NCI-H526 (cell line): ENCODE measurements around the gene HIVEP3.
"Not testable (repeated sequence)": the region's sequence is repeated elsewhere in the genome, so short reads cannot be mapped to it uniquely, and the experiment has no call there.

ENCODE experiments used
- DNase-seq, 2 experiments: peaks; one replicate each; lab custom pipeline; 2025; lab: John Stamatoyannopoulos, UW

Gene HIVEP3

DNA sequence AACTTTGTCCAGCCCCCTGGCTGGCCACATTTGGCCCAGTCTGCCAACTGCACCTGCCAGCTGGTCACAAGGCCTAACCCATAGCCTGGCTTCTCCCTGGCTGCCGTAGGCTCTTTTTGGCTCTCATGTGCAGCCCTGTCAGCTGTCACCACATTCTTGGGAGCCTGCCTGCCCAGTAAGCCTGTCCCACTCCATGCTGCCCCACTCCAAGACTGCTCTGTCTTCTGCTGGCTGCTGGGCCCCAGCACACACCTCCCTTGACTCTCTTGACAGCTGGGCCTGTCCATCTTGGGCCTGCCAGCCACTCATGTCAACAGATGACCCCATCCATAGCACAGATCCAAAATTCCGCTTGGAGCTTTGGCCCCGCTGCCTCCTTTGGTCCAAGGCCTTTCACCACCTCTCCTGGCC is 360.0 kb downstream of the HIVEP3 start:
- no peak for DNase-seq

DNA sequence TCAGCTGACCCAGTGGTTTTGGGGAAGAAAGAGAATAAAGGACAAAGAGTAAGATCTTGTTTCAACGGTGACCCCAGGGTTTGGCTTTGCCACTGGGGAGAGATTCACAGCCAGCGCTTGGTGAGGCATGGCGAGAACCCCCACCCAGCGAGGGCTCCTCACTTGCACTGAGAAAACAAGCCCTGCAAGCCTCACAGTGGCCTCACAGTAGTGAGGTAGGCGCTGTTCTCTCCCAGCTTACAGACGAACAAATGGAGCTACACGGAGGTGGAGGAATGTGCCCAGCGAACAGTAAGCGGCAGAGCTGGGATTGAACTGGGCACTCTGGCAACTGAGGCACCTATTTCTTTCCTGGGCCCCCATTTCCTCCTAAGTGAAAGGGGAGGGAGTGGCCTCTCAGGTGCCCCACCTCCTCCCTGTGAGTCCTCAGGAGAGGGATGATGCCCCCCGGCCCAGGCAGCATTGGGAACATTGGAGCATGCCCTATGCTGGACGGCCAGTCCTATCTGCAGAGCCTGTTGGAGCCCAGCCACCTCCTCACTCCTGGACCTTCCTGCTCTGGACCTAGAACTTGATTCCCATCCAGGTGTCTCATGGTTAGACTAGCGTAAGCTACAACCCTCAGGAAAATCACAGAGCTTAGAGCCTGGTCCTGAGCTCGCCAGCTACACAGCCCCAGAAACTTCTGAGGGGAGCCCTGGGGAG is 360.8 kb downstream of the HIVEP3 start:
- no peak for DNase-seq

DNA sequence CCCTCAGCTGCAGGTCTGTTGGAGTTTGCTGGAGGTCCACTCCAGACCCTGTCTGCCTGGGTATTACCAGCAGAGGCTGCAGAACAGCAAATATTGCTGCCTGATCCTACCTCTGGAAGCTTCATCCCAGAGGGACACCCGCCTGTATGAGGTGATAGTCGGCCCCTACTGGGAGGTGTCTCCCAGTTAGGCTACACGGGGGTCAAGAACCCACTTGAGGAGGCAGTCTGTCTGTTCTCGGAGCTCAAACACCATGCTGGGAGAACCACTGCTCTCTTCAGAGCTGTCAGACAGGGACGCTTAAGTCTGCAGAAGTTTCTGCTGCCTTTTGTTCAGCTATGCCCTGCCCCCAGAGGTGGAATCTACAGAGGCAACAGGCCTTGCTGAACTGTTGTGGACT is 364.0 kb downstream of the HIVEP3 start:
- not testable (repeated sequence) for DNase-seq

DNA sequence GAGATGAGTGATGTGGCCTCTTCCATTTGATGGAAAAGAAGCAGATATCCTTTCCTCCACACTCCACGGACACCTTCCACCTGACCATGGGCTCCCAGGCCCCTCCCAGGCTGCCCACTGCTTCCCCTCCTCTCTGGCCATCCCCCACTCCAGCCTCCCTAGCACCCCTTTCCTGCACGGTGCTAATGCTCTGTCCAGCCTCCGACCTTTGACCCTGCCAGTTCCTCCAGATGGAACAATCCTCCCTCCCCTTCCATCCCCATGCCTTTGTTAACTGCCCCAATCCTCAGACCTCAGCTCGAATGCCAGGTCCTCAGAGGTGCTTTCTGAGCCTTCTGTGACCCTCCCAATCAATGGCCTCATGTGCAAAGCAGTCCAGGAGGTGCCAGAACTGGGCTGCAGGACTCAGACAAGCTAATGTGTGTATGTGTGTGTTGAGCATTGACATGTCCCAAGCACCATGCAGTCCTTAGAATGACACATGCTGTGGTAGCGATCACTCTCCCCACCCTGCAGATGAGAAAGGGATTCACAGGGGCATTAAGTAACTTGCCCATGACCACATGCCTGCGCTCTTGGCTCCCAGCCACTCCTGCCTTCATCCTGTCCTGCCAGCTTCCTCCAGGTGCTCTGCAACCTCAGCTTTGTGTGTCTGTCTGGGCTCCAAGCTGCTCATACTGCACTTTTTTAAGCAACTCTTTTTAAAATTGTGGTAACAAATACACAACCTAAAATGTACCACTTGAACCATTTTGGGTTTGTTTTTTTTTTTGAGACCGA is 370.8 kb downstream of the HIVEP3 start:
- no peak for DNase-seq

DNA sequence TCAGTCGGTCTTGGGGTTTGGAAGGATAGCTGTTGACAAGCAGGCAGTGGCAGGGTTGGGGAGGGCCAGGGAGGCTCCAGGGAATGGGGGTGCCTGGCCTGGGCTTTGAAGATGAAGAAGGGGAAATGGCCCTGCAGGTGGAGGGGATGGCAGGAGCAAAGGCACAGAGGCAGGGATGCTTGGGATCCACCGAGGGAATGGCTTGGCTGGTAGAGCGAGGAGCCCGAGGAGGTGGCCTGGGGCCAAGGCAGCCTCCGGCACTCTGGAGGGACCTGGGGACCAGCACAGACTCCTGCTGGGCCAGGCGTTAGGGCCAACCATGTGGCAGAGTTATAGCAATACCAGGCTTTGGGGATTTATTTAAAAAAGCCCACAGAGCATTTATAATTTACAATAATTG is 371.4 kb downstream of the HIVEP3 start:
- no peak for DNase-seq

DNA sequence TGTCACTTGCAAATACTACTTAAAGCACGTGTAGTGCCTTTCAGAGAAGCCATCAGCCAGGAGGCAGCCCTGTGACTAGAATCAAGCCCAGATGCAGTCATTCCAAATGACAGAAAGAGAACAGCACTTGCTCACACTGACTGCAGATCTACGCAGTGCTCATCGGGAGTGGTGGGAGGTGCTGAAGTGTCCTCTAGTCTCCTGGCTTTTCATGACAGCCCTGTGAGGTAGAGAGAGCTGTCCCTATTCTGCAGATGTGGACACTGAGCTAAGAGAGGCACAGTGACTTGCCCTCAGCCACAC is 371.9 kb downstream of the HIVEP3 start:
- no peak for DNase-seq

DNA sequence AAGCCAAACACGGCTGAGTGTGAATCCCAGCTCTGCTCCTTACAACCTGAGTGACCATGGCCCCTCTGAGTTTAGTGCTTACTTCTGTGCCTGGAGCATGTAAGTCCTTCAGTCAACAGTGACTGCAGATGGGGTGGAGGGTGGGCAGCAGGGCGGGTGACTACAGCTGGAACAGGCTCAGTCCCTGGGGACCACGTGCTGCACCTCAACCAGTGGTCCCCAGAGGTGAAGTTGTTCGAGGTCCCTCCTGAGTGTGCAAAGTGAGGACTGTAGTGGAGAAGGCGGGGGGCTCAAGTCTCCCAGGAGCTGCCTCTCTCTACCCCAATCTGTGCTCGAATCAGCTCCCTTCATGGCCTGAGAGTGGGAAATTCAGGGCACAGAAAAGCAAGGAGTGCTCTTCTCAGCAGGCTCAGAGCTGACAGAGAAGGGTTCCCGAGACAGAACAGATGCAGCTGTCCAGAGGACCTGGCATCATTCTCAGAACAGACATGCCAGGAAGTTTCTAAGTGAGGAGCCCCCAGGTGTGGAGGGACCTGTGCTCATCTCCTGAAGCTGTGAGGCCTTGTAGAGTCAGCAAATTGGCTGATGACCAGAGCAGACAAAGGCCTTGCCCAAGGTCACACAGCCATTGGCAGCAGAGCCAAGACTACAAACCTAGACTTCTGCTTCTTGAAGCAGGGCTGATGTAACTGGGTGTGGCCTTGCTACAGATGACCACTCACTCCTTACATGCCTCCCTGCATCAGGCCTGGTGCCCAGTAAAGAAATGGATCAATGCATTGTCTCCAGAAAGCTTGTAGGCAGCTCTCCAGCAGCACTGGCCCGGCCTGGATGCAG is 372.5 kb downstream of the HIVEP3 start:
- no peak for DNase-seq

DNA sequence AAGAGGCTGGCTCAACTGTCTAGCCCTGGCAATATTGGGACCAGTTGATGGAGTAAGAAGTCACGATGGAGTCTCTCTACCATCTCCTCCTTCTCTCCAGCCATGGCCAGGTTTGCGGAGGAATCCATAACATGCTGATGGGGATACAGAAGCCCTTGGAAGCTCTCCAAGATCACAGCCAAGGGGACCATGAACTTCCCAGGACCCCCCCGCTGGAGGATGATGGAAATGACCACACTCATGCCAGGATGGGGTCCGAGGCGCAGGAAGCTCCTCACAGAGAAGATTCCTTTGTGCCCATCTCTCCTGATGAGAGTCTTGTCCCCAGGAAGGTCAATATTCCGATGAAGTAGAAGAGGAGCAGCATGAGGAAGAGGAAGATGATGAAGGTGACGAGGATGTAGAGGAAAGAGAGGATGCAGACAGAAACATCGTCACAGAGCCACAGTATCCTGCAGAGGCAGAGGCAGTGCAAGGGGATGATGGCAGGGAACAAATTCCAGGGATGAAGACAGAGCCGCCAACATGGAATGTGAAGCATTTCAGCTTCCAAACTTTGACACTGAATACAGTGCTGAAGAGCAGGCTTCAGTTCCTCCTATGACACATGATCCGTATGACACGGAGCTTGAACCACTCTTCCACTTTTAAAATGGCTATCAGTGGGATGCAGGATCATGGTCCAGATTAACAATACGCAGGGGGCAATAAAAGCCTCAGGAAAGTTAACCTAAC is 376.4 kb downstream of the HIVEP3 start:
- no peak for DNase-seq

DNA sequence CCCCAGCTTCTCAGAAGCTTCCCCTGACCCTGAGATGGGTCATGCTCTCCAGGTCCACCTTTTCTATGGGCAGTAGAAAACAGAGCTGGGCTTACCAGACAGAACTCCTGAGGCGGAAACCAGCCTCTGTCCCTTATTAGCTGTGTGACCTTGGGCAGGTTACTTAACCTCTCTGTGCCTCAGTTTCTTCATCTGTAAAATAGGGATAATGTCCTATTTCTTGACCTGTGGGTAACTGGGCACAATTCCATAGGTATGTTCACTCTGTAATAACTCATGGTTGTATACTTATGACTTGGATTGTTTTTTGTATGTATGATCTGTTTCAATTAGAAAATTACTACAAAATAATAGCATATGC is 377.1 kb downstream of the HIVEP3 start:
- DNase-seq: no peak

DNA sequence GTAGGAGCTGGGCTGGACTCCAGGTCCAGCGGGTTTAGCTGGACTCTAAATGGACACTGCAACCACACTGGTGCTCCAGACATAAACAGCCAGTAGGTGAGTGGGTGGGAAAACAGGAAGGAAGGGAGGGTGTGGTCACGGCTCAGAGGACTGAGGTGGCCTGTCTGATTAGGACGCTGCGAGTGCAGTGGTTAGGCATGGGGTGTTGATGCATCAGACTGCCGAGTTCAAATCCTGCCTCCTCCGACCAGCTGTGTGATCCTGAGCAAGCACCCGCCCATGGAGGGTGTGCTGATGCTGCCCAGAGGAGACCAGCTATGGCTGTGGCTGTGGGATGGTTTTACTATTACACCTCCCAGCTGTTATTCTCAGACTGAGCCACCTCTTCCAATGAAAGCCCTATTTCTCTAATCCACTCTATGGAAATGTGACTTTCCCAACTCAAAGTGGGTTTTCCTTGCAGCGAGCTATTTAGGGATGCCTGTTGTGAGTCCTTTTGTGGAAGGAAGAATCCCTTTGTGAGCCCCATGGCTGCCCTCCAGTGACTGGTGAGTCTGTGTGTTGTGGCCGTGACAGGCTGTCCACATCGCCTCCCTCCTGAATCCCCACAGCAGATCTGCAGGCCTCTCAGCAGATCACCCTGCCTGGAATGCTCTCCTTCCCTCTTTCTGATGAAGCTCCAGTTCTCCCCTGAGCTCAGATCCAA is 377.7 kb downstream of the HIVEP3 start:
- DNase-seq: no peak

DNA sequence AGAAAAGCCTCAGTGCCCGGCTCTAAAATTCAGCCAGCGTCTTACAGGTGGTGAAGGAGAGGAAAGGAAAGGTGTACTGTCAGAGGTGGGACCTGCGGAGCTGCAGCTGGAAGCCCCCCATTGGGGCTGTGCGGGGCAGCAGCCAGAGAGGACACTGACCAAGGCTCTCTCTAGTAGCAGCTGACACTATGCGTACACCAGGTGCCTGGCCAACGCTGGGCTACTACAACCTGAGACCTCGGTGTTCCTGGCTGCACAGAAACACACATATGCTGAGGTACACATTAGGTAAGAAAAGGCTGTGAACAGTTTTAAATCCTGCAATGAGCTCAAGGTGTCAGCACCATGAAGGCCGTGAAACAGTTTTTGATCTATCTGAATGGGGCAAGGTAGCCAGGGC is 378.7 kb downstream of the HIVEP3 start:
- DNase-seq: no peak

DNA sequence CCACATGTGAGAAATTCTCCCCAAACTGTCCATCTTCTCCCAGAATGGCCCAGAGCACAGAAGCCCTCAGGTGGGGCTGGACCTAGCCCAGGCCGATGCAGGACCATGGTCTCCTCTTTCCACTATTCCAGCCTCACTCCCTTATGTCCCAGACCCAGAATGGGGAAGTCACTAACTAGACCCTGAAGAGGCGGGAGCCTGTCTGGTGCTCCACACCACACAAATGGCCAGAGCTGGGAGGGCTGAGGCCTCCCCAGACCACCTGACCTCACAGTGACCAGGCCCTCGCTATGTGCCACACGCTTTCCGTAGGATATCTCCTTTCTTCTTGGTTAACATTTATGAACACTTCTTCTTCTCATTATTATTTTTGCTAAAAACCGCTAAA is 379.3 kb downstream of the HIVEP3 start:
- no peak for DNase-seq

DNA sequence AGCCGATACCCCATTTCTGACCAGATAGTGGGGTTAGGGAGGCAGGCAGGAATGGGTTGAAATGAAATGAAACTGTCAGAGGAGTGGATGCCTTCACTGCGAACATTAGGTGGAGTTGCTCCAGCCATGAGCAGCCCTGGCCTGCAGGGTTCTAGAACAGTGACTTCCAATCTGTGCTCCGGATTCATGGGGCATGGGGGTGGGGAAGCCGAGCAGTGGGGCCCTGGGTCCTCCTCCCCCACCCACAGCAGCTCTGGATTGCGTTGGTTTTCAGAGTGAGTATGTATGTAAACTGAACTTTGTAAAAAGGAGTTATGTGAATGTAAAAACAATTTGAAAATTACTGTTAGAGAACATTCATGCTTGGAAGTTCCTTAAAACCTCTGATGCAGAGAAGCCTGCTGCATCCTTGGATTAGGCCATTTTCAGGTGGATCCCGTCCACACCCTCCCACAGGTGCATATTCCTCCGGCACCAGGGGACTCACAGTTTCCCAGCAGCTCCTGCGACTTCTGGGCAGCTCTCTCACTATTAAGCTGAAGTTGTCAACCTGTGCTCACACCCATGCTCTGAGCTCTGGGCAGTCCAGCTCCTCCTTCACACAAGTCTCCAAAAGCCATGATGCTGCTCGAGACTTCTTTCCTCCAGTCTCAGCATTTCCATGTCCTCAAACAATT is 379.8 kb downstream of the HIVEP3 start:
- DNase-seq: no peak

DNA sequence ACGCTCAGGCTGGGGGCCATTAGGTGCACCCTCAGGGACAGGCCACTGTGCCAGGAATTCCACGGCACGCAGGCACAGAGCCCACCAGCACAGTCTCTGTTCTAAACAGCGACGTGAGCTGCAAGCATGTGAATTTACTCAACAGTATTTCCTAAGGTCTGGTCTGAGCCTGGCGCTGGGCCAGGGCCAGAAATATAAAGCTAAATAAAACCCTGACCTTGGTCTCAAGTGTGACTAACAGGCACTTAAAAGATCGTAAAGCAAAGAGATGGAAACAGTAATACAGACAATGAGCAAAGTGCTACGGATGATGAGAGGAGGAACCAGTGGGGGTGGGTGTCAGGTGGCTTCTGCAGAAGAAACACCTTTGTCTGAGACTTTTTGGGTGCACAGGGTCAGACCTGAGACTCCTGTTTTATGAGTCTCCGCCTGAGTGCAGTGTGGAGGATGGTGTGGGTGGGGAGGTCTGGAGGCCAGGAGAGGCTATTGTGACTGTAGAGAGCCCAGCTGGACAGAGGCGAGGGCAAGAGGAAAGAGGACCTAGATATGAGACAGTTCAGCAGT is 380.9 kb downstream of the HIVEP3 start:
- DNase-seq: no peak

DNA sequence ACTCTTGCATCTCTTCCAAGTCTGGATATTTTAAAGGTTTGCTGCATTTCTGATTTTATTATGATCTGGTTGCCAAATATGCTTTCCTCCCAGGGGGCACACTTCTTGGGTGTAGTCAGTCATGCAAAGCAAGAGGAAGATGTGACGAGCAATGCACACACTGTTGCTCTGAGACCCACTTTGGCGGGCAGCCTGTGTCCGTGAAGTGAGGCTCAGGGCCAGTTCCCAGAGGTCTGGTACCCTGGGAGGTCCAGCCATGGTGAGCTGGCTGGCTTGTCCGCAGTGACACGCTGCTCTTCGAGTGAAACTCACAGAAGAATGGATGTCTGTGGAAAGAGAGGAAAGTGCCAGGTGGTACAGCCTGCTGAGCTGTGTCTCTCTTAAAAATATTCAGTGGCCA is 381.5 kb downstream of the HIVEP3 start:
- no peak for DNase-seq

DNA sequence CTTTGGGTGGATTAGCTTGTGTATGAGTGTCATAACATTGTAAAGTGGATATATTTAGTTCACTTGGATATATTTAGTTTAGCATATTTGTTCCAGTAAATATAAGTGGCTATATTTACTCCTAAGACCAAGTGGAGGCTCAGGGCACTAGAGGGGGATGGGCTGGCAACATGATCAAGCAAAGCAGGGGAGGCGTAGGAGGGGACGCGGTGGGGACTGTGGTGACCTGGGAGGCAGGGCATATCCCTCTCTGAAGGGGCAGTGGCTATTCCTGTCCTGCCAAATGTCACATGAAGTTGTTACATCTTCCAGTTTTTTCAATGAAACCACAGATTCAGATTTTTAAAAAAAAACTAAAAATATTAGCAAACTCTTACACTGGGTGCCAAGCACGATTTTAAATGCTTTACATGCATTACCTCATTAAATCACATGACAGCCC is 382.3 kb downstream of the HIVEP3 start:
- no peak for DNase-seq

DNA sequence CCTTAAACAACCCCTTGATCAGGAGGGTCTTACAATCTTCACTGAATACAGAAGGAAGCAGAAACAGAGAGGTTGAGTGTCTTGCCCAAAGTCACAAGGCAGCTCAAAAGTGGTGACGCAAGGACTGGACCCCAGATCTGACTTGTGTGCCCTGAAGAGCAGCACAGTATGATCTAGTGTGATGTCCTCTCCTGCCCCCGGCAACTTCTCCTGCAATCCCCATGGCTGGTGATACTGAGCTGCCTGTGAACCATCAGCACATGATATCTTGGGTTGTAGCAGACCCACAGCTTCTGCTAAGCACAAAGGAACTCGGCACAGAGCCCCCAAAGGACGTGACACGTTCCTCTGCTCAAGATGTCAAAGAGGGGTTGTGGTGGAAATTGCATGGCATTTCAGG is 383.0 kb downstream of the HIVEP3 start:
- no peak for DNase-seq

DNA sequence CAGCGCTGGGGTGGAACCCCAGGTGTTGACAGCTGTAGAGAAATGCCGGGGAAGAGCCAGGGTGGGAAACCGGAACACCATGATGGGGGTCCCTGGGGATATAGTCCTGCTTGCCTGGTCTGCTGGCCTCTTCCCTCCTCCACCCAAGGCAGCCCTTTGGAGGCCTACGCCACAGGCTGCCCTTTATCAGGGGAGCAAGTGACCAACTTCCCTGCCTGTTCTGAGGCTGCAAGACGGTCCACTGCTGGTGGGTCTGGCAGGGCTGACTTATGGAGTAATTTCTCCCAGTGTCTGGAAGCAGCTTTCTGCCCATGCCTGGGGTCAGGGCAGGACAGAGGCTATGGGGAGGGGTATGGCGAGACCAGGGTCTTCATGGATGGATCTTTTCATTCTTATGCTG is 383.4 kb downstream of the HIVEP3 start:
- DNase-seq: no peak

DNA sequence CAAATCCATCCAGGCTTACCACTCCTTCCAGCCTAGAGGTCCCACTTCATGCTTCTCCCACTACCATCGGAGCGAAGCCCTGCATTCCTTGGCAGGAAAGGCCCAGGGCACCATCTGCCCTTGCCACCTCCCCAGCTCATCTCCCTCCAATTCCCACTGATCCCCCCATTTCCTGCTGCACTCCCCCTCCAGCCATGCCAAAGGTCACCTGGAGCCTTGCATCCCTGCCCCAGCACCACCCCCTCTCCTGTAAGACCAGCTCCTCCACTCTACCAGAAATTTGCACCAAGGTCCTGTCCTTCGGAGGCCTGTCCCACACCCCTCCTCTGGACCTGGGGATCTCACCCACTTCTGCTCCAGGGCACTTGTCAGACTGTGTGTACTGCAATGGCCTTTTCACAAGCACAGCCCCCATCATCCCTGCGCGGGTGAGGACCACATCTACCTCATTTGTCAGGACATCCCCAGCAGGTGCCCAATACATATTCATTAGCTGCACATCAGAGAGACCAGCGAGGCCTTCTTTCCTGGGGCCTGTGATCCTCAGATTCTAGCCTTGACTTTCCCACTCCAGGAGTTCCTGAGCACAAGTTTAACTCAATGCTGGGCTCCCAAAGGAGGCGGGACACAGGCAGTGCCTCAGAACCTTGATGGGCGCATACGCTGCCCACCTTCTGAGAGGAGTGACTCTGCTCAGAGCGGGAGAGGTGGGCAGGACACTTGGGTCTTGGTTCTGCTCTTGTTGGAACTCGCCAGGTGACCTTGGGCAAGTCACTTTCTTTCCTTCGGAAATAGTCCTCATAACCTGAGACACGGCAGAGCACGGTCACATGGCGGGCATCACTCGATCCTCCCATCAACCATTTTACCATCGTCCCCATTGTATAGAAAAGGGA is 384.3 kb downstream of the HIVEP3 start:
- no peak for DNase-seq

DNA sequence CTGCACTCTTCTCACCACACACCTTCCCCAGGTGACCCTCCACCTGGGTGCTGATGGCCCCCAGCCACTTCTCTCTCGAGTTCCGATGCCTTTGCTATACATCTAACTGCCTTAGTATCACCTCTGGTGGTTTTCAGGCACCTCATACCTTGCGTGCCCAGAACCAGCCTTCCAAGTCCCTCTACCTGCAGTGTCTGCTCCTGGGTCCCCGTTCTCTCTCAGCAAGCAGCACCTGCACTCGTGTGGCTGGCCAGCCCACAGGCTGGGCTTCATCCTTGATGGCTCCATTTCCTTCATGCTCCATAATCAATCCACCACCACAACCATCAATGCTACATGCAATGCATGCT is 385.0 kb downstream of the HIVEP3 start:
- DNase-seq: no peak
